HepG2 (cell line): ENCODE results near the gene GUSB. TPM values are rescaled to one million over a fixed set of nuclear protein-coding genes. Genes with fewer than 3 reads are reported as not detected.

Source experiments
- CSRNP2 ChIP-seq: sonication (generic); formaldehyde crosslinking; conservative IDR thresholded peaks from 2 replicates; pipeline ENCODE4 v1.8.0; 2022; ENCODE audit warnings: low read depth, missing genetic modification reagents
- DNMT3B ChIP-seq: conservative IDR thresholded peaks from 2 replicates; pipeline ENCODE4 v1.6.1; 2016; ENCODE audit warnings: missing biosample characterization, control low read depth
- E2F2 ChIP-seq: sonication (generic); formaldehyde crosslinking; IDR thresholded peaks from 2 replicates; pipeline ENCODE4 v1.4.0; 2020; ENCODE audit warnings: missing genetic modification reagents, borderline replicate concordance
- FOXA3 ChIP-seq: IDR thresholded peaks from 2 replicates; pipeline ENCODE4 v1.6.1; 2016; ENCODE audit warnings: missing genetic modification reagents, missing compliant biosample characterization
- IRF1 ChIP-seq: sonication (generic); formaldehyde crosslinking; IDR thresholded peaks from 2 replicates; pipeline ENCODE4 v1.4.0; 2020; ENCODE audit warnings: low read depth, mild to moderate bottlenecking, missing genetic modification reagents
- KAT8 ChIP-seq: IDR thresholded peaks from 2 replicates; pipeline ENCODE4 v1.6.1; 2016; ENCODE audit warnings: missing genetic modification reagents, missing compliant biosample characterization
- NFE2 ChIP-seq: sonication (generic); formaldehyde crosslinking; IDR thresholded peaks from 2 replicates; pipeline ENCODE4 v1.4.0; 2020; ENCODE audit warnings: missing genetic modification reagents
- NR1H2 ChIP-seq: sonication (generic); formaldehyde crosslinking; IDR thresholded peaks from 2 replicates; pipeline ENCODE4 v1.8.1; 2022; ENCODE audit warnings: low read depth, missing genetic modification reagents, borderline replicate concordance
- SKI ChIP-seq: fragments of 450-650 bp; IDR thresholded peaks from one replicate; pipeline ENCODE4 v1.6.1; 2018; ENCODE audit warnings: mild to moderate bottlenecking; ENCODE audit not compliant: partially characterized antibody
- TRIM24 ChIP-seq: sonication (generic); formaldehyde crosslinking; IDR thresholded peaks from 2 replicates; pipeline ENCODE4 v1.8.0; 2022; ENCODE audit warnings: mild to moderate bottlenecking, missing genetic modification reagents
- ZBTB21 ChIP-seq: sonication (generic); formaldehyde crosslinking; IDR thresholded peaks from 2 replicates; pipeline ENCODE4 v1.4.0; 2020; ENCODE audit warnings: missing genetic modification reagents
- ZBTB43 ChIP-seq: sonication (generic); formaldehyde crosslinking; conservative IDR thresholded peaks from 2 replicates; pipeline ENCODE4 v1.4.0; 2020; ENCODE audit warnings: missing genetic modification reagents
- ZNF136 ChIP-seq: sonication (generic); formaldehyde crosslinking; IDR thresholded peaks from 2 replicates; pipeline ENCODE4 v1.8.1; 2022; ENCODE audit warnings: low read depth, mild to moderate bottlenecking, moderate library complexity, missing genetic modification reagents
- ZNF343 ChIP-seq: sonication (generic); formaldehyde crosslinking; IDR thresholded peaks from 2 replicates; pipeline ENCODE4 v1.4.0; 2020; ENCODE audit warnings: mild to moderate bottlenecking, missing genetic modification reagents
- ZNF460 ChIP-seq: sonication (generic); formaldehyde crosslinking; IDR thresholded peaks from 2 replicates; pipeline ENCODE4 v1.5.1; 2020; ENCODE audit warnings: missing genetic modification reagents, mild to moderate bottlenecking, borderline replicate concordance
- ZNF552 ChIP-seq: sonication (generic); formaldehyde crosslinking; IDR thresholded peaks from 2 replicates; pipeline ENCODE4 v1.9.0; 2022; ENCODE audit warnings: missing genetic modification reagents, mild to moderate bottlenecking, borderline replicate concordance
- ZNF644 ChIP-seq: IDR thresholded peaks from 2 replicates; pipeline ENCODE4 v1.6.1; 2016; ENCODE audit warnings: low read depth
- ZNF770 ChIP-seq: sonication (generic); formaldehyde crosslinking; IDR thresholded peaks from 2 replicates; pipeline ENCODE4 v1.5.0; 2020; ENCODE audit warnings: mild to moderate bottlenecking, missing genetic modification reagents
- ZXDC ChIP-seq: sonication (generic); formaldehyde crosslinking; IDR thresholded peaks from 2 replicates; pipeline ENCODE4 v1.5.0; 2020; ENCODE audit warnings: mild to moderate bottlenecking, missing genetic modification reagents
- polyA plus RNA-seq, 8 experiments: library from polyadenylated mRNA; depleted of rRNA in 3 of 8; stranded (reverse) in 7 of 8; unstranded in 1 of 8; fragments of >200 nt; fragmentation: Illumina TruSeq in 4 of 8; extraction: Trizol in 4 of 8; gene quantifications; 2 replicates each; pipeline versions ENCODE4 v1.2.1 to v1.2.3, GENCODE V29; 2011 to 2016; ENCODE audit warnings: low read depth in 4 of 8, missing spikeins in 1 of 8, mixed read lengths in 1 of 8; ENCODE audit not compliant: insufficient read depth in 1 of 8
- total RNA-seq, 5 experiments: library from RNA; depleted of rRNA; stranded (reverse); fragments of >200 nt; fragmentation: Illumina TruSeq; extraction: Trizol; gene quantifications; 2 replicates each; pipeline ENCODE4 v1.2.3, GENCODE V29; 2016; ENCODE audit warnings: low read depth in 1 of 5

The GUSB gene
- total and polyA plus RNA-seq, 2 of the 13 experiments (the other 11 are each of a cell fraction or from before 2014, with no cell fraction given) = 18.8 to 60.0 TPM

- TF ChIP-seq CSRNP2 (CRISPR knock-in tag) (no peak), ZNF136 (peak; percentile 62; the same call in 1 of the 2 replicates), ZNF552 (CRISPR knock-in tag) (peak; percentile 87), ZXDC (CRISPR knock-in tag) (peak; percentile 60), ZNF343 (CRISPR knock-in tag) (peak; percentile 57; the same call in 1 of the 2 replicates), TRIM24 (CRISPR knock-in tag) (no peak), ZNF770 (CRISPR knock-in tag) (peak; percentile 78), IRF1 (CRISPR knock-in tag) (no peak), ZBTB43 (peak; percentile 91), KAT8 (CRISPR knock-in tag) (peak; percentile 96), NR1H2 (CRISPR knock-in tag) (0 out of 2 replicates have a peak, but pooled peaks have one; percentile 64), ZNF644 (CRISPR knock-in tag) (0 out of 2 replicates have a peak, but pooled peaks have one; percentile 18), ZNF460 (CRISPR knock-in tag) (peak; percentile 69; the same call in 1 of the 2 replicates), DNMT3B (no peak), ZBTB21 (CRISPR knock-in tag) (no peak; the same call in 1 of the 2 replicates), FOXA3 (CRISPR knock-in tag) (peak; percentile 53), E2F2 (peak; percentile 99; the same call in 1 of the 2 replicates), NFE2 (no peak), SKI (peak; percentile 17)
These were observed at the start of gene GUSB (continued) for GRCh38 chr7:65981965-65982792.
